ENCODE data around the gene TSPAN9.

DNA sequence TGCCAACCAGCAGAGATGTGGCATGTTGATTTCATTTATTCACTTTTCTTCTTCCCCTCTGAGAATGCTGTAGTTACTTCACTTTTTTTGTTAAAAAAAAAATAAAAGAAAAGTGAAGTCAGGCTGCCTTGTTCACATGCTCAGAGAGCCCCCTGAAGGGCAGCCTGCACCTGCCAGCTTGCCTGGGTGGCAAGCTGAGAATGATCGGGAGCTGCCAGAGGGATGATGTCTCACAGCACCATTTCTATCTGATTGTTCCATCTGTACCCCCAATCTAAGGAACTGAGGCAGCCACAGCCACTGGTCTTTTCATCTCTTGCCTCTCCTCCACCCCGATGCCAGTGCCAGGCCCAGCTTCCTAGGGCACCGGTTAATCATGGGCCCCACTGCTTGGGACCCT lies 118.2 kb downstream of the TSPAN9 start:
- TF ChIP-seq, protein P1, sequence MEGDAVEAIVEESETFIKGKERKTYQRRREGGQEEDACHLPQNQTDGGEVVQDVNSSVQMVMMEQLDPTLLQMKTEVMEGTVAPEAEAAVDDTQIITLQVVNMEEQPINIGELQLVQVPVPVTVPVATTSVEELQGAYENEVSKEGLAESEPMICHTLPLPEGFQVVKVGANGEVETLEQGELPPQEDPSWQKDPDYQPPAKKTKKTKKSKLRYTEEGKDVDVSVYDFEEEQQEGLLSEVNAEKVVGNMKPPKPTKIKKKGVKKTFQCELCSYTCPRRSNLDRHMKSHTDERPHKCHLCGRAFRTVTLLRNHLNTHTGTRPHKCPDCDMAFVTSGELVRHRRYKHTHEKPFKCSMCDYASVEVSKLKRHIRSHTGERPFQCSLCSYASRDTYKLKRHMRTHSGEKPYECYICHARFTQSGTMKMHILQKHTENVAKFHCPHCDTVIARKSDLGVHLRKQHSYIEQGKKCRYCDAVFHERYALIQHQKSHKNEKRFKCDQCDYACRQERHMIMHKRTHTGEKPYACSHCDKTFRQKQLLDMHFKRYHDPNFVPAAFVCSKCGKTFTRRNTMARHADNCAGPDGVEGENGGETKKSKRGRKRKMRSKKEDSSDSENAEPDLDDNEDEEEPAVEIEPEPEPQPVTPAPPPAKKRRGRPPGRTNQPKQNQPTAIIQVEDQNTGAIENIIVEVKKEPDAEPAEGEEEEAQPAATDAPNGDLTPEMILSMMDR (IDR thresholded peaks at IDR 0.05; ENCODE audit: low read depth, low read length, poor library complexity, severe bottlenecking), result no peak
- no peak for TF ChIP-seq EZH2phosphoT487 (IDR thresholded peaks at IDR 0.05; ENCODE audit: borderline replicate concordance, low read length)

All from DOHH2 (cell line).